HepG2 (cell line): ENCODE results near the gene DUSP9. TPM values are rescaled to one million over a fixed set of nuclear protein-coding genes. Genes with fewer than 3 reads are reported as not detected.

Source experiments
- AGO2 ChIP-seq: fragments of 200-400 bp; formaldehyde crosslinking; optimal IDR thresholded peaks from 2 replicates; pipeline ENCODE3; 2017; ENCODE audit warnings: mild to moderate bottlenecking, low read depth, low read length, moderate library complexity
- AKAP8 ChIP-seq: sonication (generic); formaldehyde crosslinking; IDR thresholded peaks from 2 replicates; pipeline ENCODE4 v1.5.1; 2020; ENCODE audit warnings: mild to moderate bottlenecking, missing genetic modification reagents
- BORCS8-MEF2B ChIP-seq: sonication (generic); formaldehyde crosslinking; IDR thresholded peaks from 2 replicates; pipeline ENCODE4 v1.8.0; 2022; ENCODE audit warnings: mild to moderate bottlenecking, missing genetic modification reagents
- CTCF ChIP-seq: sonication (generic); formaldehyde crosslinking; IDR thresholded peaks from 2 replicates; pipeline ENCODE4 v1.5.0; 2020; ENCODE audit warnings: mild to moderate bottlenecking, missing genetic modification reagents, moderate library complexity
- HOXA3 ChIP-seq: sonication (generic); formaldehyde crosslinking; IDR thresholded peaks from 2 replicates; pipeline ENCODE4 v1.5.0; 2020; ENCODE audit warnings: missing genetic modification reagents
- IRF2 ChIP-seq: IDR thresholded peaks from 2 replicates; pipeline ENCODE4 v1.6.1; 2018; ENCODE audit warnings: missing genetic modification reagents, missing compliant biosample characterization
- MIER3 ChIP-seq: IDR thresholded peaks from 2 replicates; pipeline ENCODE4 v1.6.1; 2016; ENCODE audit warnings: missing compliant biosample characterization, borderline replicate concordance
- POLR2A ChIP-seq, 2 experiments: IDR thresholded peaks; 2 replicates each; pipeline ENCODE4 v1.6.1; 2011; ENCODE audit warnings: low read depth in 2 of 2, low read length in 2 of 2, mild to moderate bottlenecking in 1 of 2, moderate library complexity in 1 of 2; ENCODE audit not compliant: insufficient read depth in 1 of 2
- SALL1 ChIP-seq: sonication (generic); formaldehyde crosslinking; IDR thresholded peaks from 2 replicates; pipeline ENCODE4 v1.8.0; 2022; ENCODE audit warnings: mild to moderate bottlenecking, missing genetic modification reagents
- SATB2 ChIP-seq: sonication (generic); formaldehyde crosslinking; IDR thresholded peaks from 2 replicates; pipeline ENCODE4 v1.5.0; 2020; ENCODE audit warnings: missing genetic modification reagents
- SKIL ChIP-seq: sonication (generic); formaldehyde crosslinking; IDR thresholded peaks from 2 replicates; pipeline ENCODE4 v1.8.0; 2022; ENCODE audit warnings: missing genetic modification reagents, mild to moderate bottlenecking, moderate library complexity, borderline replicate concordance
- SOX5 ChIP-seq: IDR thresholded peaks from 2 replicates; pipeline ENCODE4 v1.6.1; 2016; ENCODE audit warnings: borderline replicate concordance
- SSRP1 ChIP-seq: IDR thresholded peaks from 2 replicates; pipeline ENCODE4 v1.6.1; 2016; ENCODE audit warnings: control low read depth
- WIZ ChIP-seq: sonication (generic); formaldehyde crosslinking; IDR thresholded peaks from 2 replicates; pipeline ENCODE4 v1.5.1; 2020; ENCODE audit warnings: mild to moderate bottlenecking, missing genetic modification reagents
- ZC3H13 ChIP-seq: sonication (generic); formaldehyde crosslinking; IDR thresholded peaks from 2 replicates; pipeline ENCODE4 v1.8.1; 2023; ENCODE audit warnings: mild to moderate bottlenecking, missing genetic modification reagents, moderate library complexity
- ZFP1 ChIP-seq: IDR thresholded peaks from 2 replicates; pipeline ENCODE4 v1.6.1; 2016
- ZNF318 ChIP-seq: sonication (generic); formaldehyde crosslinking; IDR thresholded peaks from 2 replicates; pipeline ENCODE4 v1.4.0; 2020; ENCODE audit warnings: mild to moderate bottlenecking, missing genetic modification reagents
- ZNF333 ChIP-seq: sonication (generic); formaldehyde crosslinking; IDR thresholded peaks from 2 replicates; pipeline ENCODE4 v1.4.0; 2020; ENCODE audit warnings: mild to moderate bottlenecking, missing genetic modification reagents, borderline replicate concordance
- ZNF350 ChIP-seq: sonication (generic); formaldehyde crosslinking; IDR thresholded peaks from 2 replicates; pipeline ENCODE4 v1.4.0; 2020; ENCODE audit warnings: mild to moderate bottlenecking, low read depth, missing genetic modification reagents, borderline replicate concordance
- ZNF501 ChIP-seq: sonication (generic); formaldehyde crosslinking; IDR thresholded peaks from 2 replicates; pipeline ENCODE4 v1.5.1; 2020; ENCODE audit warnings: mild to moderate bottlenecking, moderate library complexity, missing genetic modification reagents
- polyA plus RNA-seq, 8 experiments: library from polyadenylated mRNA; depleted of rRNA in 3 of 8; stranded (reverse) in 7 of 8; unstranded in 1 of 8; fragments of >200 nt; fragmentation: Illumina TruSeq in 4 of 8; extraction: Trizol in 4 of 8; gene quantifications; 2 replicates each; pipeline versions ENCODE4 v1.2.1 to v1.2.3, GENCODE V29; 2011 to 2016; ENCODE audit warnings: low read depth in 4 of 8, missing spikeins in 1 of 8, mixed read lengths in 1 of 8; ENCODE audit not compliant: insufficient read depth in 1 of 8
- total RNA-seq, 5 experiments: library from RNA; depleted of rRNA; stranded (reverse); fragments of >200 nt; fragmentation: Illumina TruSeq; extraction: Trizol; gene quantifications; 2 replicates each; pipeline ENCODE4 v1.2.3, GENCODE V29; 2016; ENCODE audit warnings: low read depth in 1 of 5

DUSP9 gene
- total and polyA plus RNA-seq, 2 of the 13 experiments (the other 11 are each of a cell fraction or from before 2014, with no cell fraction given) = 235 to 435 TPM

GRCh38 chrX:153651540-153652079 lies 4.6 kb downstream of the DUSP9 start (continued):
- TF ChIP-seq ZNF318 (CRISPR knock-in tag) = peak; percentile 81
- no peak for TF ChIP-seq WIZ (CRISPR knock-in tag)
- 0 out of 2 replicates have a peak, but pooled peaks have one; percentile 16 for TF ChIP-seq HOXA3 (CRISPR knock-in tag)
- peak; percentile 72; the same call in 1 of the 2 replicates for TF ChIP-seq ZNF350 (CRISPR knock-in tag)
- peak; percentile 91 for TF ChIP-seq AGO2
- TF ChIP-seq ZNF501 (CRISPR knock-in tag) = 0 out of 2 replicates have a peak, but pooled peaks have one; percentile 17
- TF ChIP-seq AKAP8 = peak; percentile 85; the same call in 1 of the 2 replicates
- TF ChIP-seq CTCF (CRISPR knock-in tag) = peak; percentile 52
- no peak for TF ChIP-seq SKIL (CRISPR knock-in tag)
- no peak for TF ChIP-seq MIER3 (CRISPR knock-in tag)
- TF ChIP-seq ZC3H13 (CRISPR knock-in tag) = peak; percentile 95
- peak; percentile 45; the same call in 1 of the 2 replicates for TF ChIP-seq BORCS8-MEF2B (CRISPR knock-in tag)
- TF ChIP-seq IRF2 (CRISPR knock-in tag) = peak; percentile 20; the same call in 1 of the 2 replicates
- no peak for TF ChIP-seq ZNF333 (CRISPR knock-in tag)
- peak; percentile 27; the same call in 1 of the 2 replicates for TF ChIP-seq SALL1 (CRISPR knock-in tag)
- no peak for TF ChIP-seq SATB2 (CRISPR knock-in tag)
- TF ChIP-seq SSRP1 (CRISPR knock-in tag) = peak; percentile 78; the same call in 1 of the 2 replicates
- peak in 1 of 2 experiments; percentile 17; a peak in 2 of 4 replicates for TF ChIP-seq POLR2A (IDR thresholded peaks at IDR 0.05; ENCODE audit: insufficient read depth in 1 of 2, low read depth in 2 of 2, low read length in 2 of 2)
- TF ChIP-seq ZFP1 (CRISPR knock-in tag) = no peak
- TF ChIP-seq SOX5 (CRISPR knock-in tag) = no peak
